ENCODE measurements around the gene PSMA1.

Gene PSMA1

GRCh38 chr11:14529951-14530350 is 9.8 kb upstream of the PSMA1 start:
- H3K4me3 ChIP-seq (ENCODE audit: low read depth, low read length), result no peak overlapping the region
- H3K9me3 ChIP-seq (ENCODE audit: control insufficient read depth, insufficient read depth, low read depth, low read length), result no peaks in the 10 kb centered on the region
- CTCF ChIA-PET, result interaction anchor here (0.6 to 1.4 kb wide), 4 partner anchors 9 to 450 kb away, joined by 3 to 7 read pairs (median 4); no protein-coding TSS in a partner anchor
- H3K27ac ChIP-seq (ENCODE audit: extremely low read depth, low read depth, low read length), result no peak overlapping the region
- no peaks in the 10 kb centered on the region for H3K4me1 ChIP-seq (ENCODE audit: control insufficient read depth, insufficient read depth, low read length)
- no peaks in the 10 kb centered on the region for H3K36me3 ChIP-seq (ENCODE audit: control insufficient read depth in 2 of 2, insufficient read depth in 1 of 2, low read length in 2 of 2)
- POLR2A ChIA-PET, result no interaction called here
- TF ChIP-seq, protein P1, sequence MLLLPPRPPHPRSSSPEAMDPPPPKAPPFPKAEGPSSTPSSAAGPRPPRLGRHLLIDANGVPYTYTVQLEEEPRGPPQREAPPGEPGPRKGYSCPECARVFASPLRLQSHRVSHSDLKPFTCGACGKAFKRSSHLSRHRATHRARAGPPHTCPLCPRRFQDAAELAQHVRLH (tag by site-specific recombination; IDR thresholded peaks at IDR 0.05), result no peak
- TF ChIP-seq ZNF600 (tag by site-specific recombination; IDR thresholded peaks at IDR 0.05) (no peak), ZNF660 (tag by site-specific recombination; IDR thresholded peaks at IDR 0.05) (no peak), ZNF132 (tag by site-specific recombination; IDR thresholded peaks at IDR 0.05; ENCODE audit: borderline replicate concordance) (no peak), ZNF513 (tag by site-specific recombination; IDR thresholded peaks at IDR 0.05) (no peak), ZNF561 (tag by site-specific recombination; IDR thresholded peaks at IDR 0.05; ENCODE audit: borderline replicate concordance) (no peak), TCF7L2 (IDR thresholded peaks at IDR 0.05; ENCODE audit: borderline replicate concordance, low read depth, low read length) (no peak), SCRT2 (tag by site-specific recombination; IDR thresholded peaks at IDR 0.05) (no peak), ZNF266 (tag by site-specific recombination; IDR thresholded peaks at IDR 0.05; ENCODE audit: low read depth) (no peak), ZBTB20 (tag by site-specific recombination; IDR thresholded peaks at IDR 0.05) (no peak), ZNF449 (tag by site-specific recombination; IDR thresholded peaks at IDR 0.05) (no peak), ZNF645 (tag by site-specific recombination; IDR thresholded peaks at IDR 0.05) (no peak), ZNF350 (tag by site-specific recombination; IDR thresholded peaks at IDR 0.05) (no peak)
- TF ChIP-seq, protein P2, sequence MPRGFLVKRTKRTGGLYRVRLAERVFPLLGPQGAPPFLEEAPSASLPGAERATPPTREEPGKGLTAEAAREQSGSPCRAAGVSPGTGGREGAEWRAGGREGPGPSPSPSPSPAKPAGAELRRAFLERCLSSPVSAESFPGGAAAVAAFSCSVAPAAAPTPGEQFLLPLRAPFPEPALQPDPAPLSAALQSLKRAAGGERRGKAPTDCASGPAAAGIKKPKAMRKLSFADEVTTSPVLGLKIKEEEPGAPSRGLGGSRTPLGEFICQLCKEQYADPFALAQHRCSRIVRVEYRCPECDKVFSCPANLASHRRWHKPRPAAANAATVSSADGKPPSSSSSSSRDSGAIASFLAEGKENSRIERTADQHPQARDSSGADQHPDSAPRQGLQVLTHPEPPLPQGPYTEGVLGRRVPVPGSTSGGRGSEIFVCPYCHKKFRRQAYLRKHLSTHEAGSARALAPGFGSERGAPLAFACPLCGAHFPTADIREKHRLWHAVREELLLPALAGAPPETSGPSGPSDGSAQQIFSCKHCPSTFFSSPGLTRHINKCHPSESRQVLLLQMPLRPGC (tag by site-specific recombination; IDR thresholded peaks at IDR 0.05), result no peak
- TF ChIP-seq, protein P3, sequence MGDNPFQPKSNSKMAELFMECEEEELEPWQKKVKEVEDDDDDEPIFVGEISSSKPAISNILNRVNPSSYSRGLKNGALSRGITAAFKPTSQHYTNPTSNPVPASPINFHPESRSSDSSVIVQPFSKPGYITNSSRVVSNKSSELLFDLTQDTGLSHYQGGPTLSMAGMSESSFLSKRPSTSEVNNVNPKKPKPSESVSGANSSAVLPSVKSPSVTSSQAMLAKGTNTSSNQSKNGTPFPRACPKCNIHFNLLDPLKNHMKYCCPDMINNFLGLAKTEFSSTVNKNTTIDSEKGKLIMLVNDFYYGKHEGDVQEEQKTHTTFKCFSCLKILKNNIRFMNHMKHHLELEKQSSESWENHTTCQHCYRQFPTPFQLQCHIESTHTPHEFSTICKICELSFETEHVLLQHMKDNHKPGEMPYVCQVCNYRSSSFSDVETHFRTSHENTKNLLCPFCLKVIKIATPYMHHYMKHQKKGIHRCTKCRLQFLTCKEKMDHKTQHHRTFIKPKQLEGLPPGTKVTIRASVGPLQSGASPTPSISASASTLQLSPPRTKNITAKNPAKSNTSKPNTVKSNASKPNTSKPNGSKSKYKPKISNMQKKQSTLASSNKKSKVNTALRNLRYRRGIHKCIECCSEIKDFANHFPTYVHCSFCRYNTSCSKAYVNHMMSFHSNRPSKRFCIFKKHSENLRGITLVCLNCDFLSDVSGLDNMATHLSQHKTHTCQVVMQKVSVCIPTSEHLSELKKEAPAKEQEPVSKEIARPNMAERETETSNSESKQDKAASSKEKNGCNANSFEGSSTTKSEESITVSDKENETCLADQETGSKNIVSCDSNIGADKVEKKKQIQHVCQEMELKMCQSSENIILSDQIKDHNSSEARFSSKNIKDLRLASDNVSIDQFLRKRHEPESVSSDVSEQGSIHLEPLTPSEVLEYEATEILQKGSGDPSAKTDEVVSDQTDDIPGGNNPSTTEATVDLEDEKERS (tag by site-specific recombination; IDR thresholded peaks at IDR 0.05), result no peak

GRCh38 chr11:14529321-14529720 is 9.1 kb upstream of the PSMA1 start:
- ChIA-PET POLR2A (interaction anchor here (0.5 kb wide), 1 partner anchor 59 kb away, joined by 4 read pairs; no protein-coding TSS in a partner anchor), CTCF (interaction anchor here (1.0 to 1.4 kb wide), 2 partner anchors 9 to 378 kb away, joined by 3 to 7 read pairs; no protein-coding TSS in a partner anchor)
- Histone ChIP-seq H3K4me3 (ENCODE audit: low read depth, low read length) (no peak overlapping the region), H3K9me3 (ENCODE audit: control insufficient read depth, insufficient read depth, low read depth, low read length) (no peaks in the 10 kb centered on the region), H3K36me3 (ENCODE audit: control insufficient read depth in 2 of 2, insufficient read depth in 1 of 2, low read length in 2 of 2) (no peaks in the 10 kb centered on the region), H3K27ac (ENCODE audit: extremely low read depth, low read depth, low read length) (no peak overlapping the region), H3K4me1 (ENCODE audit: control insufficient read depth, insufficient read depth, low read length) (no peaks in the 10 kb centered on the region)
- TF ChIP-seq ZNF529 (tag by site-specific recombination; IDR thresholded peaks at IDR 0.05; ENCODE audit: insufficient replicate concordance), result no peak
- no peak for TF ChIP-seq ZNF670 (tag by site-specific recombination; IDR thresholded peaks at IDR 0.05; ENCODE audit: low read depth)
